GOT3 (cell line): ENCODE measurements around the gene KRTAP5-8.
"Not testable (repeated sequence)": the region's sequence is repeated elsewhere in the genome, so short reads cannot be mapped to it uniquely, and the experiment has no call there.

Experiments
- DNase-seq: peaks from one replicate; lab custom pipeline; 2025; ENCODE audit warnings: mixed read lengths; lab: John Stamatoyannopoulos, UW

Gene KRTAP5-8

DNA sequence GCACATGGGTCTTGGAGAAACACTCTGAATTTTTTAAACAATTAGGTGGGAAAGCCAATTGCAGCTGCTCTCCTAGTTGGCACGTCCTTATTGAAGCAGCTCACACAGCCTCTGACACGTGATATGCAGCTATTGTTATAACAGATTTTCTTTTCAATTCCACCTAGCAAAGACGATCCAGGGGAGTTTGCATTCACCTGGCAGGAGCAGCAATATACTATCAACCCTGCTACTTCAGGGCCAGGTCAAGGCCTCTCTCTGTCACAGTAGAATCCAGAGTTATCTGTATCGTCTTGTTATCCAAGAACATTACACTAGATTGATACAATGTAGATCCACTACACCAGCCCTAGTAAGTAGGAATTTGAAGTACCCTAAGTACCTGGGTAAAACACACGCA lies 36.6 kb downstream of the KRTAP5-8 start:
- DNase-seq, result no peak

DNA sequence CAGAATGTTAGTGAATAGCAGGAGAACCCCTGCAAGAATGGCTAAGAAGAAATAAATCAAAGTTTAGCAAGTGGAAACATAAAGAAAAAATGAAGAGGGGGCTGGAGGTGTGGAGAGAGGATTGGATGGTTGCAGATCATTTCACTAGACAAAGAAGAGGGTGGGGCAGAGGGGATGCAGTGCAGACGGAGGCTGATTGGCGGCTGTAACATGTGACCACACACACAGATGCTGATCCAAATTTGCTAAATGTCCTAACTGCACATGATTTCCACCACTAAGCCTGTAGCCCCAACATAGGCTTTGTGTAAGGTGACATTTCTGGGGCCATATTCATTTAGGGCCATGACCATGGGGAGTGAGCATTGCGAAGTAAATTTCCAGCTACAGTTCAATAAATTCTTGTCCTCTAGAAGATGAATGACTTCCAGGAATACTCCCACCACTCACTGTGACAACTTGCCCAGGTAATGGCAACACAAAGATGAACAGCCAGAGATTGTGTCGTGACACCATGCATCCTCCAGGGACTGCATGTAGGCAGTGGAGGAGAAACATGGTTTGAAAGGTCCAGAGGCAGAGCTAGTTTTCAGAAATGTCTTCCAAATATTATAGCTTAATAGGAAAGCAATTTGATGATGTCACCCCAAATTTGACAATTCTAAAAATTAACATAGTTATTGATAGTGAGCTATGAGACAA lies 38.0 kb downstream of the KRTAP5-8 start:
- DNase-seq, result no peak

DNA sequence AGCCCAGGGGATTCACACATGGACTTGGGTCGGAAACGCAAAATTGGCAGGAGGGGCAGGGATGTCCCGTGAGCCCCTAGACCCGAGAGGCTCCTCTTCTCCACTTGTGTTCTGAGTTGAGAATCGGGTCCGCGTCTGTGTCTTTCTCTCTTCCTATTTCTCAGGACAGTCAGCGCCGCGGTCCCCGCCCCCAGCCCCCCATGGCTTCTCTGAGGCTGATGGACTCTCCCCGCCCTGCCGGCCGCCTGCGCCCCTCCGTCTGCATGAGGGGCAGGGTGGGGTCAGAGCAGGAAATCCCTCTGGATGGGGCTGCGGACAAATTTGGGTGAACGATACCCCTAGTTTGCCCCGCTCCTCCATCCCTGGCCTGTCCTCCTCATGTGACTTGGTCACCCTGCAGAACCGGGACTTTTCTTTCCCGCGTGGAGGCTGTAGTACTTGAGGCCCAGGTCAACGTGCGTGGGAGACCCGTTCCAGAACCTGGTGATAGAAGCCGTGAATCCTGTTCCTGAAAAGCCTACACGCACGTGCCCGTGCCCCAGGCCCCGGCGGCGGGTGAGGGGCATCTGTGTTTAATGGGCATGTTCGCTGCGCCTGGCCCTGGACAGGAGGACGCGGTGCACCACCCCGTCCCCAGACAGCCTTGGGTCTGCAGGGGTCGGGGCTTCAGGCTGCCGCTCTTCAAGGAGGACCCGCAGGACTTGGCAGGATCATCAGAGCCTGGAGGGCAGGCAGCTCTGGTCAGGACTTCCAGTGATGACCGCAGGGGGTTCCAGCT lies 39.1 kb downstream of the KRTAP5-8 start:
- DNase-seq, result not testable (repeated sequence)

DNA sequence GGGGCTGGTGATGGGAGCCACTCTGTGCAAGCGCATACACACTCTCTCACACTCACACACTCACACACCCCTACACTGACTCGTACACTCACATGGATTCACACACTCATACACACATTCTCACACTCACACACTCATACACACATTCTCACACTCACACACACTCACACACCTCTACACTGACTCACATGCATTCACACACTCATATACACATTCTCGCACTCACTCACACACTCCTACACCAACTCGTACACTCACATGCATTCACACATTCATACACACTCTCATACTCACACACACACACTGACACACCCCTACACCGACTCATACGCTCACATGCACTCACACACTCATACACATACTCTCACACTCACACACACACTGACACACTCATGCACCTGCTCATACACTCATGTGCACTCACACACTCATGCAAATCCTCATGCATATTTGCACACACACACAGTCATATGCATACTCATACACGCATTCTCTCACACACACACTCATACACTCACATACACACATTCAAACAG lies 39.7 kb downstream of the KRTAP5-8 start:
- DNase-seq, result no peak

DNA sequence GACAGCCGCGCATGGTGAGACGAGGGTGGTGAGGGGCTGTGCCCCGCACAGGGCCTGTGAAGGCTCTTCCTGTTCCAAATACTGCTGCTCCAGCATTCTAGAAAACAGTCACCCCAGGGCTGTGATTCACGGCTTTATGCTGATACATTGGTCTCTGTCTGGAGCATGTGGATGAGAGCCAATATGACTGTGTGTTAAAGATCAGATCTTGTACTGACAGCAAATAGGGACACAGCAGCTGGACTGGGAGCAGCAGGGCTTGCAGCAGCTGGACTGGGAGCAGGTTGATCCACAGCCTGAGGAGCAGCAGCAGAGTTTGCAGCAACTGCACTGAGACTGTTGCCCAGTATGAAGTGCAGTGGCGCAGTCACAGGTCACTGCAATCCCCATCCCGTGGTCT lies 41.7 kb downstream of the KRTAP5-8 start:
- DNase-seq, result not testable (repeated sequence)

DNA sequence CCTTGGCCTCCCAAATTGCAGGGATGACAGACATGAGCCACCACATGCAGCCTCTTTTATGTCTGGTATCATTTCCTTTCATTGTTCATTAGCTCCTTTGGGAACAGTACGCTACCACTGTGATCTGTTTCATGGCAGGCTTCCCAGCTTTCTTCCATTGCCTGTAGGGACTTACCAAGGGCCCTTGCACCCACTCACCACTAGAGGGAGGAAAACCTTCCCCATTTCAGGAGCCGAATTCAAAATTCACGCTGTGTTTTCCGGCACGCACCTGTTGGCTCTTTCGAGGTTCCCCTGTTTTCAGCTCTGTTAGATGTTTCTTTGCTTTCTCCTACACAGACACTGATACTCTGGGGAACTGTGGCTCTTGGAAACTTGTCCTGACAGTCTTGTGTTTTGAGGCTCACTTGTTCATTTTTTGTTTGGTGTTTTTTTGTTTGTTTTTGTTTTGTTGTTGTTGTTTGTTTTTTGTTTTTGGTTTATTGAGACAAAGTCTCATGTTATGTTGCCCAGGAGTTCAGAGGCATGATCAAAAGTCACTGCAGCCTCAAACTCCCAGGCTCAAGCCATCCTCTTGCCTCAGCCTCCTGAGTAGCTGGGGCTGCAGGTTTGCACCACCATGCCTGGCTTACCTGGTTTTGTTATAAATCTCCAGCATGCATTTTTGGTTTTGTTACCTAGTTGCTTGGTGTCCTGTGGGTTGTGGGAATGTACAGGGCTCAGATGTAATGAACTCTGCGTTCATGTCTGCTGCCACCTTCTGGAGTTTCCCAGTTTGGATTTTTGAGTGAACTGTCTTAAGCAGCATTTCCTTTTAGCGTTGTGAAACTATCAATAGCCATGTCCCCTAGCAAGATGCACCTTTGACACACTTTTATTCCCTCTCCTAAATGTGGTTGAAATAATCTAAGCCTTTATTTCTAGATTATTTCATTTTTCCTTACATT lies 42.5 kb downstream of the KRTAP5-8 start:
- DNase-seq, result no peak

DNA sequence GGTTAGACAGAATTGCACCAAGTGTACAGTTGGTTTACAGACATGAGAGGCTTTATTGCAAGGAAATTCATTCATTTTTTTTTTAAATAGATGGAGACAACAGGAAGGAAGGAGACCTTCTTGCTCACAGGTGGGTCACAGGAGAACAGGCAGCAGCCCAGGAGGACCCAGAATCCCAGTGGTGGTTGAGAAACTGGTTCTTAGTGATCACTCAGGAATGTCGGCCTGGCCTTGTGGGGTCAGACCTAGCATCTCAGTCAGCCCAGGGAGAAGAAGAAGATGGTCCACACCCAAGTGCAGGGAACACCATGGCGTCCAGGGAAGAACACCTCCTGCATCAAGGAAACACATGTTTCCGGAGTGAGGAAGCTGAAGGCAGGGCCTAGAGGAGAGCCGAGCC lies 44.0 kb downstream of the KRTAP5-8 start:
- no peak for DNase-seq

DNA sequence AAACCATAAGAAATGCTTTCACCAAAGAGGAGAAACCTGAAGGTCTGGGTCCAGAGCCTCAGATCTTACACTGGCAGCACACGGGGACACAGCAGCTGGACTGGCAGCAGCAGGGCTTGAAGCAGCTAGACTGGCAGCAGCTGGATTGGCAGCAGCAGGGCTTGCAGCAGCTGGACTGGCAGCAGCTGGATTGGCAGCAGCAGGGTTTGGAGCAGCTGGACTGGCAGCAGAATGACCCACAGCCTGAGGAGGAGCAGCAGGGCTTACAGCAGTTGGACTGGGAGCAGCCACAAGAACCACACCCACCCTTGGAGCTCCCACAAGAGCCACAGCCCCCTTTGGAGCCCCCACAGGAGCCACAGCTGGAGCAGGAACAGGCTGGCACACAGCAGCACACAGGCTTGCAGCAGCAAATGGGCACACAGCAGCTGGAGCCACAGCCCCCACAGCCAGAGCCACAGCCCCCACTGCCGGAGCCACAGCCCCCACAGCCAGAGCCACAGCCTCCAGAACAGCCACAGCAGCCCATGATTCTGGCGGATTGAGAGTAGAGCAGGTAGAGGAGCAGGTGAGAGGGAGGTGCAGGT lies 44.6 kb downstream of the KRTAP5-8 start, which contains the start of gene KRTAP5-11:
TSS of gene KRTAP5-11 (minus strand) at position 567 of the 587 bp plus-strand sequence. CDS start at position 529, 38 bp downstream.
- DNase-seq, result no peak

DNA sequence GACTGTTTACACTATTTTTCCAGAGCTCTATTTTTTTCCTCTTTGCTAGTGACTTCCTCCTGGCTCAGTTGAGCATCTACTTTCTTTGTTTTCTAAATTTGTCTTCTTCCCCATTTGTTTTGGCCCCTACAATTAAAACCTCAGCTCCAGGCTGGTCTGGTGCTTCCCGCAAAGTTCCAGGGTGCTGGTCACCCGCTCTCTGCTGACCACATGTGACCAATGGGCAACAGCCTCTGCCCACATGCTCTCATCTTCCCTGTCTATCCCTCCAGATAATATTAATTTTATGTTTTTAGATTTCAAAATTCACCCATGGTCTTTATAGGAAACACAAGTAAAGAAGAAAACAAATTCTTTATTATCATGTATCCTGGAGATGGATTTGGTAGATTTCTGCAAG lies 45.1 kb downstream of the KRTAP5-8 start:
- not testable (repeated sequence) for DNase-seq

DNA sequence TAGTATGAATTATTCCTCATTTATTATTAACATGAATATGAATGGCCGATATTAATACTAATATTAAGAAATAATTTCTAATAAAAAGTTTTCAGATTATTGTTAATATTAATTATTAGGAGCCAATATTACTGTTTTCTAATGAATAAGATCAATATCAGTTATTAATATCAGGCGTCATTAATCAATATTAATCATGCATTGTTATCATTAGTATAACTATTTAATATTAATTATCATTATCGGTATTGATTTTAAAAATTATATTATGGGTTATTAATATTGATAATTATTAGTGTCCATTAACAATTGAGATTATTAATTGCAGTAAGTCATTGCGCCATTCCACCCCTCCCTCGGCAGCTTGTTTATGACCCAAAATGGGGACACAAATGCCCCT lies 47.8 kb downstream of the KRTAP5-8 start:
- not testable (repeated sequence) for DNase-seq

DNA sequence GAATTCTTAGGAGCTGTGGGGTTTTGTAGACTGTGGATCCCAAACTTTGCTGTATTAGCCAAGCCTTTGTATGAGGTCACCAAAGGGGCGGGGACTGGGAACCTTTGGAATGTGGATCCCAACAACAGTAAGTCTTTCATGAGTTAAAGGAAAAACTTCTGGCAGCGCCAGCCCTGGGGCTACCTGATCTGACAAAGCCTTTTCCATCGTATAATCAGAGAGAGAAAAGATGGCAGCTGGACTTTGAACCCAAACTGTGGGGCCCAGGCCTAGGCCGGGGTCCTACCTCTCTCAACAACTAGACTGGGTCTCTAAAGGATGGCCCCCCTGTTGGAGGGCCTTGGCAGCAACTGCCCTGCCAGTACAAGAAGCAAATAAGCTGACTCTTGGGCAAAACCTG lies 50.5 kb downstream of the KRTAP5-8 start:
- not testable (repeated sequence) for DNase-seq
